NCI-H2227 treated with DMSO at 0.1 percent for 48 hours (cell line): ENCODE data around the gene GLT6D1.
"Not testable (repeated sequence)": the region's sequence is repeated elsewhere in the genome, so short reads cannot be mapped to it uniquely, and the experiment has no call there.

Experiments
- DNase-seq: peaks from one replicate; lab custom pipeline; 2025; lab: John Stamatoyannopoulos, UW

Gene GLT6D1

DNA sequence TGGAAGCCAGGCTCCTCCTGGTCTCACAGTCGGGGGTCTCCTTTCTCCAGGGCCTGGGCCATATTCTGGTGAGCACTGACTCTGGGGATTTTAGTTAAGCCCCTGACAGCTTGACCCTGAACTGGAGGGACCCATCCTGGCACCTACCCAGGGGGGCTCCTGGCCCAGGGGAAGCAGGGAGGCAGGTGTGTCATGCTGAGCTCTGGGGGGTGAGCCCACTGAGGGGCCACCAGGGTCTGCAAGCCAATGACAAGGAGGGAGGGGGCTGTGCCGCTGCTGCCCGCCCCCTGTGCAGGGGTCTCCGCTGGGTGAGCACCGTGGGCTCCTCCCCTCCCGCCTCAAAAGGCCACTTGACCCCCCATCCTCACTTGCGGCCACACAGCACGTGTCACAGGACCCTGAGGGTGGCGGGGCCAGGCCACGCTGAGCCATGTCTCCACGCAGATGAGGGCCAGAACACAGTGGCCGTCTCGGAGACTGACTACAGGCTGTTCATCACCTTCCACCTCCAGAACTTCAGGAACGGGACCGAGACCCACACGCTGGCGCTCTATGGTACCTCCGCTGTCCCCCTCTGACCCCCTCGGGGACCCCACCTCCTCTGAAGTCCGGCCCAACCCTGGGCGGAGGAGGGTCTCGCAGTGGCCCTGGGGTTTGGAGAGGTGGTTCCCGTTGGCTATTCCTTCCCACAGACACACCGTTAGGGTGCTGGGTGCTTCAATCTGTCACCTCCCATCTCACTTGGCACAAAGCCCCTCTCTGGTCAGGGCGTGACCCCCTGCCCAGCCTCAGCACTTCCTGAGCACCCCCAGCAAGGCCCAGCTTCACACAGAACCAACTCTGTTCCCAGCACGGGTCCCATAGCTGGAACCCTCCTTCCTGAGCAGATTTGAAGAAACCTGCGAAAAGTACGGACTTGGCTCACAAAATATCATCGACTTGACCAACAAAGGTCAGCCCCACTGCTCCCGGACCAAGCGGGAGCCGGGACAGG lies 25.8 kb upstream of the GLT6D1 start:
- DNase-seq: no peak

- DNase-seq: no peak
Observed at GRCh38 chr9:135664266-135664665, 24.9 kb upstream of the GLT6D1 start.

DNA sequence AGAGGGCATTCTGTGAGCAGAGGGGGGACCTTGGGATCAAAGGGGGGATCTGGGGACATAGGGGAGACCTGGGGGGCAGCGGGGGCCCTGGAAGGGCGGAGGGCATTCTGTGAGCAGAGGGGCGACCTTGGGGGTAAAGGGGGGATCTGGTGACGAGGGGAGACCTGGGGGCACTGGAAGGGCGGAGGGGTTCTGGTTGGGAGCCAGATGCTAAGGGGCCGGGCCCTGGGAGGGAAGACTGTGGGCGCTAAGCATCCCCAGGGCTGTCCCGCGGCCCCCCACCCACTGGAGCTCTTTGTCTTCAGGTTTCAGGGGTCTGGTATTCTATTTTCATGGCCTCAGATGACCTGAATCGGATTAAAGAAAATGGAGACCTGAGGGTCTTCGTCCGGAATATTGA lies 24.5 kb upstream of the GLT6D1 start:
- no peak for DNase-seq

DNA sequence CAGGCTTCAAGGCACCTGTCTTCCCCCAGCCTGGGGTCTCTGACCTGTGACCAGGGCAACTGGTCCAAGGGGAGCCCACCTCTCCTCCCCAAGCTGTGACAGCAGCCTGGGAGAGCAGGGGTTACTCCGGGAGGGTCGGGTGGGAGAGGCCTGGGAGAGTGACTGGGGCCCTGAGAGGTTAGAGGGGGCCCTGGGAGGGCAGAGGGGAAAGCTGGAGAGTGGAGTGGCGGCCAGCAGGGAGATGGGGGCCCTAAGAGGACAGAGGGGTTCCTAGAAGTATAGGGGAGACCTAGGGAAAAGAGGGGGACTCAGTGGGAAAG lies 24.1 kb upstream of the GLT6D1 start:
- no peak for DNase-seq

DNA sequence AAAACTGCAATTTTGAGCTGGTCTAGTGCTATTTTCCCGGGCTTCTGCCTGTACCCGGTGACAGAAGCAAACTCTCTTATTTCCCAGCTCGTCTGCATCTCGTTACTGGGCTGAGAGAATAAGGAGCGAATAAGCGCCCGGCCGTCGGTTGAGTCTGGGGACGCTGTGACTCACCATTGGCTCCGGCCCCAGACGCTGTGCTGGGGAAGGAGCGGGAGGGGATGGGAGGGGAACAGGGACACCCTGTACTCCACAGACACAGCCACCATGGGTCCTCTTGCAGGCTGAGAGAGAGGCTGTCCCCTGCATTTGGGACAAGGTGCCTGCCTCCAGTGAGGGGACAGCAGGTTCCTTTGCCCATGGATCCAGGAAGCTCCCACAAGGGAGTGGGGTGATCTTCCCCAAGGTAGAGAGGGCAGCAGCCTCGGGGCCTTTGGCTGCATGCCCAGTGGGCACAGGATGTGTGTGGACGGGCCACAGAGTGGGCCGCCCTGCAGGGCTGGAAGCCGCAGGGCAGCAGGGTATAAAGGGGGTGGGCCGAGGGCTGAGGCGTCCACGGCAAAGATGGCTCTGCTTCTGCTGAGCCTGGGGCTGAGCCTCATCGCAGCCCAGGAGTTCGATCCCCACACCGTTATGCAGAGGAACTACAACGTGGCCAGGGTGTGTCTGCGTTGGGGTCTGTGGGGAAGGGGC lies 23.6 kb upstream of the GLT6D1 start, which contains the start of gene LCN9:
LCN9 (plus strand) TSS at position 552 of the 693 bp plus-strand sequence; CDS start at position 565, 13 bp downstream.
- DNase-seq: no peak

DNA sequence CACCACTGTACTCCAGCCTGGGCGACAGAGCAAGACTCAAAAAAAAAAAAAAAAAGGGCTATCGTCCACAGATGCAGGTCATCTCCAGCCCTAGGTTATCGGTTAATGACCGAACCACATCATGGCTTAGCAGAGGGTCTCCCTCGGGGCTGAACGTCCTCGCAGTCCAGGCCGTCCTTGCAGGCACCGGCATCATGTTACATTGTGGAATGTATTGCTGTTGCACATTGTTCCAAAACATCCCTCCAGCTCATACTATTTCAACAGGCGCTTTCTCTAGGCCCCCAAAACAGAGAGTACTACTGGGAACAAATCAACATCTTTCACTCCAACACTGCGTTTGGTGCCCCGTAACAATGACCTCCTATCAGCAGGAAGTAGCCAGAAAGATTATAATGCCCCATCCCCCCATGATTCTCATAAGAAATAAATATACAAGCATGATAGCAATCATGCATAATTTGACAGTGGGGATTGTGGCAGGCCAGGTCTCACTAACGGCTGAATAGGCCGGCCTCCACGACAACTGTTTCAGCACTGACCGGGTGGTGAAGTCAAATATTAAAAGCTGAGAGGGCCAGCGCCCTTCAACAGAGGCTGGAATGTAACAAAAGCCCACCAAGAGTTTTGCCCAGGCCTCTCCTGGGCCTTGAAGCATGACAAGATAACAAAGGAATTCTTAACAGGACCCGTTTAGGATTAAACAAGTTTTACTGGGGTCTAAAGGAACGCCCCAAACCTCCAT lies 22.6 kb upstream of the GLT6D1 start:
- DNase-seq: no peak

DNA sequence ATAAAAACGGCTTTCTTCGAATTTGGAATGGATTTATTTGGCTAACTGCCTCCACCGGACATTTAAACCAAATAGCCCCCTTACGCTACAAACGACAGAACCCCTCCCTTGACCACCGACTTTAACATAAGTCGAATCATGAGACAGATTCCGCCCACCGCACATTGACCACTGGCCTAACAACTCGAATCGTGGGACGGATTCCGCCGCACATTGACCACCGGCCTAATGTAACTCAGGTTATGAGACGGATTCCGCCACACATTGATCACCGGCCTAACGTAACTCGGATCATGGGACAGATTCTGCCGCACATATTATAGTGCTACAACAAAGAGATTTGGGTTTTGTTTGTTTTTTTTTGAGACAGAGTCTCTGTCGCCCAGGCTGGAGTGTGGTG lies 21.1 kb upstream of the GLT6D1 start:
- no peak for DNase-seq

DNA sequence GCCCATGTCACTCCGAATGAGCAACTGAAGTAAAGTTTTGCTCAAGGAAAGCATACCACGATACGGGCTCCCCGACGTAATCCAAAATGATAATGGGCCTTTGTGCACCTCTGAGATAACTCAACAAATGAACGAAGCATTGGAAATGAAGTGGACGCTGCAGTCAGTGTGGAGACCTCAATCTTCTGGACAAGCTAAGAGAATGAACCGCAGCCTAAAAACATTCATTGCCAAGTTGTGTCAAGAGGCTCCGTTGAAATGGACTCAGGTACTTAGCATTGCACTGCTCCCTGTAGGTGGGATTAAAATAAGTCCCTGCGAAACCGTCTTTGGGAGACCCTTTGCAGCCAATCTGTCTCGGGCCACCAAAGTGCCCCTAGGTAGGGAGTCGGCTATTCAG lies 19.9 kb upstream of the GLT6D1 start:
- no peak for DNase-seq

DNA sequence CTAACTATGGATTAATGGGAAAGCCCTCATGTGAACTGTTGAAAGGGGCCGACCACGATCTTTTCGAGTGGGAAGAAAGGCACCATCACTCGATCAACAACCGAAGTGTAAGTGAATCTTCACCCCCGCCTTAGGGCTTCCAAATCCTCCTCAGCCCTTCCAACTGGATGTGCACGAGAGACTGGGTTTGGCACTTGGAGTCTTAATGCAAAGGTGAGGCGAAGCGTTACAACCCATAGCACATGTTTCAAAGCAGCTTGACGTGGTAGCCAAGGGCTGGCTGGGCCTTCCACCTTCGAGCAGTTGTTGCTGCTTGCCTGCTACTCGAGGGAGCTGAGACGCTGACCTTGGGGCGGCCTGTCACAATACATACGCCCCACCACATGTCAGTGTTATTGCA lies 18.1 kb upstream of the GLT6D1 start:
- DNase-seq: no peak

DNA sequence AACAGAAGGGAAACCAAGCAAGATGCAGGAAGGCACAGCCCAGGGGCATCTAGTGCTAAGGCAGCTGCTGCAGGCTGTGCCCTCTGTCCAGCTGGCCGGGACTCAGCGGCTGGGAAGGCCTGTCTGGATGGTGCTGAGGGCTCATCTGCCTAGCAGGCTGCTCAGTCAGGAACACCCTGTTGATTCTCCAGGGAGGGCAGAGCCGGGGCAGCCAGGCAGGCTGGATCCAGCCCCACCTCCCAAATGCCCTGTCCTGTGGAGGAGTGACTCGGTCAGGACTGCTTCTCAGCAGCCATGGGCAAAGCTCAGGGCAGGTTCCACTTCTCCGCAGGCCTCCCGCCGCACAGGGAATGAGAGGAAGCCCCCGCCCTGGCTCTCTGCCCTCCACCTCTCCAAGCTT lies 16.0 kb upstream of the GLT6D1 start:
- DNase-seq: no peak

GRCh38 chr9:135650408-135650807 lies 11.1 kb upstream of the GLT6D1 start:
- no peak for DNase-seq

DNA sequence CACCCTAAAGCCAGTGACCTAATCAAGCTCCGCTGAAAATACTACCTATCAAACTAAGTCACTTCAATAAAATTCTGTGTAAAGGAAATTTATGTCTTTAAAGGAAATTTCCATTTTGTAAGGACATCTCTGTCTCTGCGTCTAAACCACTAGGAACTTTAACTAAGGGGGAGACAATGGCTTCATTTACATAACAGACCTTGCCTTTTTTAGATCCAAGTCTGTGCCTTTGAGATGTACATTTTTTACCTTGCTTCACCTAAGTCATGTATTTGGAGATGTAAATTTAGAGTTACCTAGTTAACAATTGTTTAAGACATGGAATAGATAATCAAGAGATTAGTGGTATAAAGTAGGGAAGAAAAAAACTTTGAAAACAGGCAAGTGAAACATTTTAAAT lies 10.2 kb upstream of the GLT6D1 start:
- DNase-seq: no peak

DNA sequence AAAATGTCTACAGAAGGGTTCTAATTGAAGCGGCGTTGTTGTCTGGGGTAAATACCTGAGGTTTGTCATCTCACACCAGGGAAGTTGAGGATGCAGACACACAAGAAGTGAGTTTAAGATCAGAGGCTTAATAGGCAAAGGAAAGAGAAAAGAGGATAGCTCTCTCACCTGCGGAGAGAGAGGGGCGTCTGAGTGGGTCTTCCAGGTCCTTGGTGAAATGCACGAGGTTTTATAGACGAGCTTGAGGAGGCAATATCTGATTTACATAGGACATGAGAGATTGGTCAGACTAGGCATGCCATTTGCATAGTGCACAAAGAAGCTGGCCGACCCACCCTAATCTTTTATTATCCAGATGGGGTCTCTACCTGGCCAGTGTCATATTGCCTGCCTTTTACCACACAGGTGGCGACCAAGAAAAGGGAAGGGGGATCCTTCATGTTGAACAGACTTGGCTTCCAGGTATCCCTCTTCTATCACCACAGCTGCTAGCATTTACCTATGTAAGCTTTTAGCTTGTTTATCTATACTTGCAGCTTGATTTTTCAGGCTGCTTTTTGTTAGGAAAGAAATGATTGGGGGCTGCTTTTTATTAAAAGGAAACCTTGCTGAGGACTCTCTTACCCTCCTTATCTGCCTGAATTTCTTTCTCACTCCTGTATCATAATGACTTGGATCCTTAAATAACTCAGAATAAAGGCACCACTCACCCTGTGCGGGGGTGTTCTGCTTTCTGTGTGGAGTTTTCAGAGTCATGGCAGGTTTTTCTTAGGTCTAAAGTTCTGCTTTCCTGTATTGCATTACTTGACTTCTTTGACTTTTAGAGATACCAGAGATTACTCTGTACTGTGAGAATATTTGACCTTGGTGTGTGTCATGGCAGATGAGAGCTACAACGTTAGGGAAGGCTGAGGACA lies 9.4 kb upstream of the GLT6D1 start:
- DNase-seq: no peak

DNA sequence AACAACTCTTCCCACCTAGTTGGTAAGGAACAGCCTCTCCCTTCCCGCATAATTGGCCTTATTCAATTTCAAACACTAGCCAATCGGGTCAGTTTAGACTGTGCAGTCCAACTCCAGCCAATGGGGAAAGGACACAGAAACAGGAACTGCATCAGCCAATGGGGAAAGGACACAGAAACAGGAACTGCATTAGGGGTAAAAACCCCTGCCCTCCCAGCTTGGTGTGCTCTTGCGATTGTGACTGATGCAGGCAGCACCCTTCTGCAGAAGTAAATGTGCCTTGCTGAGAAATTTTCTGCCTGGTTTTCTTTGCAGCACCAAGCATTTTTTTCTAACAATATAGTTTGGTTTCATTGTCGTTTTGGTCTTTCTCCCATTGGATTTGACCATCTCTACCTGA lies 8.5 kb upstream of the GLT6D1 start:
- no peak for DNase-seq

- no peak for DNase-seq
Observed at GRCh38 chr9:135644631-135645218, 5.4 kb upstream of the GLT6D1 start.

DNA sequence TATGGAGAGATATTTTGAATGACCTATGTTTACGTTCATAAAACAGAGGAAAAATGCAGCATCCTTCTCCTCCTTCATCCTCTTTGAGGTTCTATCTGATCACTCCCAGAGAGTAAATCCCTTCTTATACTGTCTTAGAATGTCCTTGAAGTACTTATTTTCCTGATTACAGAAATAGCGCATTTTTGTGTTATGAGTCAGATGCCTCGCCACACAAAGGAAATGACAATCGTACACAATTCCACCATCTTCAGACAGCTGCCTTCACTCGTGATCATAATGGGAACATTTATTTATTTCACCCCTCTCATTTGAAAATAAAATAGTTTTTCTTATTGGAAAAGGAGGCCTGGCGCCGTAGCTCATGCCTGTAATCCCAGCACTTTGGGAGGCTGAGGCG lies 2.4 kb upstream of the GLT6D1 start:
- DNase-seq: no peak

GRCh38 chr9:135641047-135641446 lies 1.7 kb upstream of the GLT6D1 start:
- DNase-seq: no peak

- DNase-seq: not testable (repeated sequence)
Observed at GRCh38 chr9:135636930-135637530, 2.3 kb downstream of the GLT6D1 start.

DNA sequence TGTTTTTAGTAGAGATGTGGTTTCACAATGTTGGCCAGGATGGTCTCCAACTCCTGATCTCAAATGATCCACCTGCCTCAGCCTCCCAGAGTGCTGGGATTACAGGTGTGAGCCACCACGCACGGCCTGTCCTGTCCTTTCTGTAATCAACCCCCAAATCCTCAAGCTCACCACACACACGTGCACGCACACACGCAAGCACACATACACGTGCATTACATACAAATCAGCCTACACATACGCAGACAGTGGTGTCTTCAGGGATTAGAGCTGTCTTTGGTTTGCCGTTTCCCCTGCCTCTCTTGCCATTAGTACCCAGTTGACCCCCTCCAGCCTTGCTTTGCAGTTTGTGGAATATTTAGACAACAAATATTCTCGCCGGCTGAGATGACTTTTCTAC lies 6.5 kb downstream of the GLT6D1 start:
- no peak for DNase-seq

DNA sequence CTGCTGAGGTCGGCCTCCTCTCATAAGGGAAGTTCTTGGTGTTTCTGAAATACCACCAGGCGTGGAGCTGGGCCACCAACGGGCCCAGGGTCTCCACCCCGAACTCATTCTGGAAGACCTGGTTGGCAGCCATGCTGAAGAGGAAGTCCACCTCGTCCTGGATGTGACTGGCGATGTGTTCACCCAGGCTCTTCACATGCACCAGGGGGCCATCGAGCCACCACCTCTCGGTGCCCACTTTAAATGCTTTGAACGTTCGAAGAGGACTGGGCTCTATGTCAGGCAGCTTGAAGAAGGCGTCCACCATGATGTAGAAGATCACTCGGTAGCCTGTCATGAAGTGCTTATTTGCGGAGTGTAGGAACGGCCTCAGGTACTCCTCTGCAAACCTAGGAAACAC lies 15.1 kb downstream of the GLT6D1 start:
- DNase-seq: no peak
